ENCODE results near the gene BUD13. TPM values are rescaled to one million over a fixed set of nuclear protein-coding genes. Genes with fewer than 3 reads are reported as not detected.

Gene BUD13
- total RNA-seq, 1 donor from 2014 or later, result 17.7 TPM

DNA sequence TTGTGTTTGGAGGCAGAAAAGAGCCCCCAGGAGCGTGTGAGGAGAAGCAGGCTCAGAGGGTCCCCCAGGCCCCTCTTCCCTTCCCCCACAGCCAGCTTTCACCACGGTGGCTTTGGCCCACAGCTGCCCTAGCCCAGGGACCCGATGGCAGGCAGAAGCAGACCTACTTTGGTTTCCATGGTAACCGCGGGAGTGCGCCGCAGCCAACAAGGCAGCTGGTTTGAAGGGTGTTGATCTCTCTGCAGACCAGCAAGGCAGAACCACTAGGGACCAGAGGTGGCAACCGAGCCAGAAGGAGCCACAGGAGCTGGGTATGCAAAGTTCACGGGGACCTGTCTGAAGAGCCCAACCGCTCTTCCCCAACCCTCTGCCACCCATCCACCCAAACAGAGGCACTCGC, 69.4 kb downstream of the BUD13 start:
- DNase-seq (peak; percentile 57), ATAC-seq (no peak)
- H3K4me3 ChIP-seq, result no peak overlapping the region
- no peaks in the 10 kb centered on the region for H3K9me3 ChIP-seq
- TF ChIP-seq, protein P1, sequence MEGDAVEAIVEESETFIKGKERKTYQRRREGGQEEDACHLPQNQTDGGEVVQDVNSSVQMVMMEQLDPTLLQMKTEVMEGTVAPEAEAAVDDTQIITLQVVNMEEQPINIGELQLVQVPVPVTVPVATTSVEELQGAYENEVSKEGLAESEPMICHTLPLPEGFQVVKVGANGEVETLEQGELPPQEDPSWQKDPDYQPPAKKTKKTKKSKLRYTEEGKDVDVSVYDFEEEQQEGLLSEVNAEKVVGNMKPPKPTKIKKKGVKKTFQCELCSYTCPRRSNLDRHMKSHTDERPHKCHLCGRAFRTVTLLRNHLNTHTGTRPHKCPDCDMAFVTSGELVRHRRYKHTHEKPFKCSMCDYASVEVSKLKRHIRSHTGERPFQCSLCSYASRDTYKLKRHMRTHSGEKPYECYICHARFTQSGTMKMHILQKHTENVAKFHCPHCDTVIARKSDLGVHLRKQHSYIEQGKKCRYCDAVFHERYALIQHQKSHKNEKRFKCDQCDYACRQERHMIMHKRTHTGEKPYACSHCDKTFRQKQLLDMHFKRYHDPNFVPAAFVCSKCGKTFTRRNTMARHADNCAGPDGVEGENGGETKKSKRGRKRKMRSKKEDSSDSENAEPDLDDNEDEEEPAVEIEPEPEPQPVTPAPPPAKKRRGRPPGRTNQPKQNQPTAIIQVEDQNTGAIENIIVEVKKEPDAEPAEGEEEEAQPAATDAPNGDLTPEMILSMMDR (IDR thresholded peaks at IDR 0.05), result no peak
- intact Hi-C loops (cut with DNase I), result no loop called here
- no peaks in the 10 kb centered on the region for H3K36me3 ChIP-seq
- H3K4me1 ChIP-seq, result no peaks in the 10 kb centered on the region
- H3K27me3 ChIP-seq, result peaks cover 18% of the 10 kb centered on the region
- no peak overlapping the region for H3K27ac ChIP-seq

DNA sequence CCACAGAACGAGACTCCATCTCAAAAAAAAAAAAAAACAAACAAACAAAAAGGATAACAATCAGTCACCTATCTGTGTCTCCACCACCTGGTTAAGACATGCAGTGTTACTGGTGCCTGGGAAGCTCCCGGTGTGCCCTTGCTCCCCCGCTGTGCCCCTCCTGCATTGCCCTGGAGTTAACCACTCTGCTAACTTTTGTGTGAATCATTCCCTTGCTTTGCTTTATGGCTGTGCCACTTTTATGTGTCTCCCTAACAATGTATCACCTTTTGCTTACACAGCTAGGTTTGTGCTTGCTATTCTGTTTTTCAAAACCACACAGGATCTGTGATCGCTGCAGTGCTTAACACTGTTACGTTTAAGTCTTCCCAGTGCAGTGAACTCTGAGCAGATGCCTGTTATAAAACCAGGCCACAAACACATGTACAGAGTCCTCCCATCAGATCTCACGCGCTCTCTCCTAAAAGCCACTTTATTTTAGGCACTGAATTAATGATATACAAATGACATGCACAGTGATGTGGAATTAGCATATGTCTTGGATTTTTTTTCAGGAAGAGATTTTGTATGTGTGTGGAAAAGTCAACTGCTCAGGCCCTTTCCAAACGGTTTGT, 69.9 kb downstream of the BUD13 start:
- H3K27ac ChIP-seq, result no peak overlapping the region
- TF ChIP-seq, protein P1 (IDR thresholded peaks at IDR 0.05), result no peak
- intact Hi-C loops (cut with DNase I), result no loop called here
- no peaks in the 10 kb centered on the region for H3K4me1 ChIP-seq
- ATAC-seq, result no peak
- DNase-seq, result no peak
- no peaks in the 10 kb centered on the region for H3K36me3 ChIP-seq
- H3K27me3 ChIP-seq, result peaks cover 13% of the 10 kb centered on the region
- H3K9me3 ChIP-seq, result no peaks in the 10 kb centered on the region
- no peak overlapping the region for H3K4me3 ChIP-seq

DNA sequence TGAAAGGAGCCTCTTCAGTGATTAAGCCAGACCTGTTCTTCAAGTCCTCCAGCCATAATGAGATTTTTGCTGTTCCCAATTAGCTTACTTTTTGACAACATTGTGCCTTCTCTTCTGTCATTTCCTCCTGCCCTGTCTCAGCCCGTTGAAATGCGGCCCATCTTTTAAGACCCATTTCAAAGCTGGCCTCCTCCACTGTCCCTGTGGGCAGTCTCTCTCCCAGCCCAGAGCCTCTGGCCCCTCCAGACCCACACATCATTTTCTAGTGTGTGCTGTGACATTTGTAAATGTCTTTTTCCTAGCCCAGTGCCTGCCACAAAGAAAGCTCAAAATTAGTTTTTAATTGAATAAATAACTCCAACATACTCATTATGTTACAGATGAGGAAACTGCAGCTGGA, 70.9 kb downstream of the BUD13 start:
- no peak overlapping the region for H3K27ac ChIP-seq
- DNase-seq, result peak; percentile 23
- no peaks in the 10 kb centered on the region for H3K4me1 ChIP-seq
- no peak for ATAC-seq
- H3K36me3 ChIP-seq, result no peaks in the 10 kb centered on the region
- no peak overlapping the region for H3K4me3 ChIP-seq
- peaks cover 3% of the 10 kb centered on the region for H3K27me3 ChIP-seq
- intact Hi-C loops (cut with DNase I), result no loop called here
- TF ChIP-seq, protein P1 (IDR thresholded peaks at IDR 0.05), result no peak
- H3K9me3 ChIP-seq, result no peaks in the 10 kb centered on the region

DNA sequence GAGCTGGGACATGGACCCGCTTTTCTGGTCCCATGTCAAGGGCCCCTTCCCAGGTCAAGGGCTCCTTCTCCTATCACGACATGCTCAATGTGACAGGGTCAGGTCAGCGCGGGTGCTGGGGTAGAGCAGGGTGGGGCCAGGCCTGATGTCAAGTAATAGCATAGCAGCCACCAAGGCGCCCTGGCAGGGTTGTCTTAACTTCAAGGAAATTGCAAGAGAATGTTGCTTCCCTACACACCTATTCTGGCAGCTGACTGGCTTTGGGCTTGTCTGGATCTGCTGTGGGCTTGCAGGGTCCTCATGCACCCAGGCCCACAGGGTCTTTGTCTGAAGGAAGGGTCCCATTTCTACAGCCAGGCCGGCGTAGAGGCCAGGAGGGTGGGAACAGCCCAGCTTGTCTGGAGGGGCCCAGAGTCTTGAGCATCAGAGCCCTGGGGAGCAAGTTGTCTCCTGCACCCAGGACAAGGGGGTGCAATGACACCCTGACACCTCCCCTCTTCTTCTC, 71.4 kb downstream of the BUD13 start:
- H3K4me1 ChIP-seq, result no peaks in the 10 kb centered on the region
- intact Hi-C loops (cut with DNase I), result no loop called here
- peak; percentile 9 for ATAC-seq
- H3K9me3 ChIP-seq, result no peaks in the 10 kb centered on the region
- H3K4me3 ChIP-seq, result no peak overlapping the region
- DNase-seq, result peak; percentile 63
- H3K36me3 ChIP-seq, result no peaks in the 10 kb centered on the region
- no peak overlapping the region for H3K27ac ChIP-seq
- TF ChIP-seq, protein P1 (IDR thresholded peaks at IDR 0.05), result no peak
- no peaks in the 10 kb centered on the region for H3K27me3 ChIP-seq

DNA sequence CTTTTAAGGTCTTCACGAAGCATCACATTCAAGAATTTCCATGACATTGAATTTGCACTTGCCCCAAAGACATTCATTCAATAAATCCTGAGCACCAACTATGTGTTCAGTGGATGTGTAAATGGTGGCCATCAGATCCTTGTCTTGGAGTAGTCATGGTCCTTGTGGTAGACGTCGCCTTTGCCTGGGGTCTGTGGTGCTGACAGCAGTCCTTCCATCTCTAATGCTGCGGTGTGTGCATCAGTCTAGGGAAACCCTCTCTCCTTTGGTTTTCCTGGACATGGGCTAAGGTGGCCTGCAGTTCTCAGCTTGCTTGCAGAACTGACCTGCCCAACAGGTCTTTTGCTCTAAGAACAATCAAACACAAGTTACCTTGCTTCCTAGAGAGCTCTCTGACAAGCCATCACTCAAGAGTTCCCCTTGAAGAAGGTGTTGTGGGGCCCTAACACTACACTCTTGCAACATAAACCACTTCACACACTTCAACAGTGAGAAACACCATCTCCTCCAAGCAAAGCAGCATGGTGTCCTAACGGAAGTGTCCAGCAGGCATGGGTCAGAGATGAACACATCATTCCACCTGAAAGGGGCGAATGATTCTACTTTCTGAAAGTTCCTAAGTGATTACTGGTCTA, 72.1 kb downstream of the BUD13 start:
- TF ChIP-seq, protein P1 (IDR thresholded peaks at IDR 0.05), result no peak
- no peaks in the 10 kb centered on the region for H3K27me3 ChIP-seq
- no peak overlapping the region for H3K4me3 ChIP-seq
- no peaks in the 10 kb centered on the region for H3K4me1 ChIP-seq
- DNase-seq (no peak), ATAC-seq (peak; percentile 54)
- intact Hi-C loops (cut with DNase I), result no loop called here
- H3K36me3 ChIP-seq, result no peaks in the 10 kb centered on the region
- no peak overlapping the region for H3K27ac ChIP-seq
- H3K9me3 ChIP-seq, result no peaks in the 10 kb centered on the region

Other genes with a start within 250 kb of the BUD13 start
- gene ZPR1, start 15.0 kb upstream of the BUD13 start, total RNA-seq, result 43.1 TPM
- not detected for gene APOA5, start 18.9 kb upstream of the BUD13 start, total RNA-seq
- not detected for gene APOA4, start 50.3 kb upstream of the BUD13 start, total RNA-seq
- gene APOC3, start 56.9 kb upstream of the BUD13 start, total RNA-seq, result not detected
- gene APOA1, start 64.6 kb upstream of the BUD13 start, total RNA-seq, result 5.4 TPM

Data from upper lobe of right lung (tissue), 1 donor.